ENCODE measurements around the gene IL5. TPM values are rescaled to one million over a fixed set of nuclear protein-coding genes. Genes with fewer than 3 reads are reported as not detected.
"Not testable (repeated sequence)": the region's sequence is repeated elsewhere in the genome, so short reads cannot be mapped to it uniquely, and the experiment has no call there.

IL5 gene
- total RNA-seq, 2 experiments from 2014 or later: 2.6 to 3.3 TPM

DNA sequence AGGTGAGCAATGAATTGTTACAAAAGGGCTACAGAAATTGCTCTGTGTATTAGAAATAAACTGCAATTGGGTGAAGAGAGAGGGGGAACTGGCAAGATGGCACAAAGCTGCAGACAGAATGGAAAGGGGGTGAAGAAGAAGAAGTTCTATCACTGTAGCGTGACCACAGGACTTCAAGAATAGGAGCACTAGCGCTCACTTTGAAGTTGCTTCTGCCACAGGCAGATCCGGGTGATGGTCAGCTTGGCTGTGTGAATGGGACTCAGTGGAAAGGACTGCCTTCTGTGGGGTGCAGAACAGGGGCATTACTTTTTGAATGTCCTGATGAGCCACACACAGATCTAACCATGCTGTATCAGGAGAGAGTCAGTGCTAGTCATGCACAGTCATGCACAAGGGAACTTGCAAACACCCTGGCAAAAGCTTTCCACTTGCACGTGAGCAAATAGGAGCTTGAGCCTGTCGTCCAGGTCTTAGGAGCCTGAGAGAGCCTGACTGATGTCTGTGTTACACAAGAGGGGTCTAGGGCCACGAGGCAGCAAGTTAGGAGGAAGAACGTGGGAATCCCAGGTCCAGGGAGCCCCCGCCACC, 16.3 kb downstream of the IL5 start:
- no peaks in the 10 kb centered on the region for H3K9me3 Mint-ChIP-seq
- H3K36me3 Mint-ChIP-seq (ENCODE audit: low read depth): no peaks in the 10 kb centered on the region
- peaks cover 62% of the 10 kb centered on the region for H3K4me1 Mint-ChIP-seq
- peaks cover 7% of the 10 kb centered on the region for H3K27me3 Mint-ChIP-seq
- no peak for DNase-seq
- ChIA-PET POLR2A (interaction anchor here (0.9 to 1.0 kb wide), 2 partner anchors 30 to 114 kb away, joined by 3 to 4 read pairs; partner anchors contain the start of gene RAD50), CTCF (interaction anchor here (0.6 to 4.9 kb wide), 34 partner anchors 7 to 1699 kb away, joined by 3 to 78 read pairs (median 4); partner anchors contain the start of genes CCNI2, GDF9, PPP2CA and SLC22A5)
- no peak overlapping the region for H3K27ac Mint-ChIP-seq
- no peak overlapping the region for H3K4me3 Mint-ChIP-seq

DNA sequence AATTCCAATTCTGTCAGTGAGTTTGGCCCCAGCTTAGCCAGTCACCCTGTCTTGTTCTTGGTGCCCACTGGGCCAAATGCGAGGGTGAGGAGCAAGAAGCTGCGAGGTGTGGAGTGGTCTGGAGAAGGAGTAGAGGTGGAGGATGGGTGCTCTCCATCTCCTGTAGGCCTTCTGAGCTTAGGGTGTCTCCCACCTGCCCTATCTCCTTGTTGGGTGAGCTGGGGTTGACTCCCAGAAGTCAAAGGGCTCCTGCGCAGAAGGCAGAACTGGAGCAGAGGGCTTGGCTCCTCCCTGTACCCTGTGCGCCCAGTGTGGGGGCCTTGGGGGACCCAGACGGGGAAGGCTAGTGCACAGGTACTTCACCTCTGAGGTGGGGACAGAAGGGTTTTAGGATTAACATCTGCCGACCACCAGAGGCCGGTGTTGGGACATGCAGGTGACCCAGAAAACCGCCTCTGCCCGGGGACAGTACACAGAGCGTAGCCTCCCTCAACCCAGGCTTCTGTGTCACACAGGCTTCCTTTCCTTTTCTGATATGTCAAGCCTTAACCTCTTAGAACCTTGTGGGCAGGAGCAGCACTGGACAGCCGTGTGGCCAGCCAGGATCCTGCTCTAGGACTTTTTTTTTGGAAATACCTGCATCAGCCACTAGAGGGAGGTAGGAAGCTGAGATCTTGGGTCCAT, 16.9 kb downstream of the IL5 start:
- no peaks in the 10 kb centered on the region for H3K36me3 Mint-ChIP-seq (ENCODE audit: low read depth)
- DNase-seq: peak; percentile 34
- no peak overlapping the region for H3K27ac Mint-ChIP-seq
- ChIA-PET CTCF (interaction anchor here (0.6 to 4.9 kb wide), 38 partner anchors 8 to 1699 kb away, joined by 3 to 78 read pairs (median 4); partner anchors contain the start of genes CCNI2, GDF9, PPP2CA and SLC22A5), POLR2A (interaction anchor here (0.9 to 1.0 kb wide), 2 partner anchors 31 to 115 kb away, joined by 3 to 4 read pairs; partner anchors contain the start of gene RAD50)
- H3K27me3 Mint-ChIP-seq: peaks cover 2% of the 10 kb centered on the region
- peaks cover 55% of the 10 kb centered on the region for H3K4me1 Mint-ChIP-seq
- no peak overlapping the region for H3K4me3 Mint-ChIP-seq
- H3K9me3 Mint-ChIP-seq: no peaks in the 10 kb centered on the region

DNA sequence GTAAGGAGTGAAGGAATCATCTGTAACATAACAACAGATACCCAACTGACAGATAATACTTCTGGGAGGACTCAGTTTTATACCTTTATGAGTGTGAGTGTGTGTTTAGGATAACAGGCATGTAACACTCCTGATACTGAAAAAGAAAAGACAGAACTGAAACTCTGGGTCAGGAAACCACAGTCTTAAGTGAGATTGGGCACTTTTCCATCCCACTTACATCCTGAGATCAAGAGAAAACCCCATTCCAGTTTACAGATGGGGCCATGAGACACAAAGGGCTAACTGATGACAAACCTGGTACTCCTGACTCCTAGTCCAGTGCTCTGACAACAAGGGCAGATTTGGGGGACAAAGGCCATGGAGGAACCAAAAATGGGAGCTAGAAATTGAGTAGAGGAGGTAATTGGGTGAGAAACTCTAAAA, 18.0 kb downstream of the IL5 start:
- peaks cover 55% of the 10 kb centered on the region for H3K4me1 Mint-ChIP-seq

DNA sequence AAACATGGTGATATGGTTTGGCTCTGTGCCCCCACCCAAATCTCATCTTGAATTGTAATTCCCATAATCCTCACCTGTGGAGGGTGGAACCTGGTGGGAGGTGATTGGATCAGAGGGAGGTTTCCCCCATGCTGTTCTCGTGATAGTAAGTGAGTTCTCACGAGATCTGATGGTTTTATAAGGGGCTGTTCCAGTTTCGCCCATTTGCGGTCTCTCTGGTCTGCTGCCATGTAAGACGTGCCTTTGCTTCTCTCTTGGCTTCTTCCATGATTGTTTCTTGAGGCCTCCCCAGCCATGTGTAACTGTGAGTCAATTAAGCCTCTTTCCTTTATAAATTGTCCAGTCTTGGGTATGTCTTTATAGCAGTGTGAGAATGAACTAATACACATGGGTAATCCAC, 18.4 kb downstream of the IL5 start:
- POLR2A ChIA-PET: interaction anchor here (1.1 kb wide), 1 partner anchor 138 kb away, joined by 3 read pairs; no protein-coding TSS in a partner anchor
- CTCF ChIA-PET: interaction anchor here (0.6 to 4.9 kb wide), 2 partner anchors 294 to 384 kb away, joined by 5 to 78 read pairs; no protein-coding TSS in a partner anchor
- peaks cover 56% of the 10 kb centered on the region for H3K4me1 Mint-ChIP-seq
- not testable (repeated sequence) for H3K36me3 Mint-ChIP-seq (ENCODE audit: low read depth); H3K27ac Mint-ChIP-seq; H3K9me3 Mint-ChIP-seq; DNase-seq; H3K27me3 Mint-ChIP-seq; H3K4me3 Mint-ChIP-seq

More for the DNA sequence above, 18.0 kb downstream of the IL5 start:
- Mint-ChIP-seq H3K9me3 (peaks cover 3% of the 10 kb centered on the region), H3K27me3 (no peaks in the 10 kb centered on the region), H3K36me3 (ENCODE audit: low read depth) (no peaks in the 10 kb centered on the region), H3K27ac (no peak overlapping the region), H3K4me3 (no peak overlapping the region)
- DNase-seq: no peak
- ChIA-PET POLR2A (interaction anchor here (1.1 kb wide), 1 partner anchor 139 kb away, joined by 3 read pairs; no protein-coding TSS in a partner anchor), CTCF (interaction anchor here (0.9 to 4.9 kb wide), 9 partner anchors 12 to 294 kb away, joined by 3 to 78 read pairs (median 10); partner anchors contain the start of gene SLC22A5)

DNA sequence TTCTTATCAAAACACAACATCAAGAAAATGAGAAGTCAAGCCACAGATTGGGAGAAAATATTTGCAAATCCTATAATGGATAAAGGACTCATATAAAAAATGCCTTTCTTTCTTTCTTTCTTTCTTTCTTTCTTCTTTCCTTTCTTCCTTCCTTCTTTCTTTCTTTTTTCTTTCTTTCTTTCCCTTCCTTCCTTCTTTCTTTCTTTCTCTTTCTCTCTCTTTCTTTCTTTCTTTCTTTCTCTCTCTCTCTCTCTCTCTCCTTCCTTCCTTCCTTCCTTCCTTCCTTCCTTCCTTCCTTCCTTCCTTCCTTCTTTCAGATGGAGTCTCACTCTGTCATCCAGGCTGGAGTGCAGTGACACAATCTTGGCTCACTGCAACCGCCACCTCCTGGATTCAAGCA, 21.3 kb downstream of the IL5 start:
- H3K4me3 Mint-ChIP-seq; H3K9me3 Mint-ChIP-seq; H3K36me3 Mint-ChIP-seq (ENCODE audit: low read depth); DNase-seq; H3K27me3 Mint-ChIP-seq; H3K27ac Mint-ChIP-seq; POLR2A ChIA-PET: not testable (repeated sequence)
- CTCF ChIA-PET: interaction anchor here (1.0 kb wide), 1 partner anchor 308 kb away, joined by 3 read pairs; the partner anchor contains the start of gene SHROOM1
- peaks cover 34% of the 10 kb centered on the region for H3K4me1 Mint-ChIP-seq

DNA sequence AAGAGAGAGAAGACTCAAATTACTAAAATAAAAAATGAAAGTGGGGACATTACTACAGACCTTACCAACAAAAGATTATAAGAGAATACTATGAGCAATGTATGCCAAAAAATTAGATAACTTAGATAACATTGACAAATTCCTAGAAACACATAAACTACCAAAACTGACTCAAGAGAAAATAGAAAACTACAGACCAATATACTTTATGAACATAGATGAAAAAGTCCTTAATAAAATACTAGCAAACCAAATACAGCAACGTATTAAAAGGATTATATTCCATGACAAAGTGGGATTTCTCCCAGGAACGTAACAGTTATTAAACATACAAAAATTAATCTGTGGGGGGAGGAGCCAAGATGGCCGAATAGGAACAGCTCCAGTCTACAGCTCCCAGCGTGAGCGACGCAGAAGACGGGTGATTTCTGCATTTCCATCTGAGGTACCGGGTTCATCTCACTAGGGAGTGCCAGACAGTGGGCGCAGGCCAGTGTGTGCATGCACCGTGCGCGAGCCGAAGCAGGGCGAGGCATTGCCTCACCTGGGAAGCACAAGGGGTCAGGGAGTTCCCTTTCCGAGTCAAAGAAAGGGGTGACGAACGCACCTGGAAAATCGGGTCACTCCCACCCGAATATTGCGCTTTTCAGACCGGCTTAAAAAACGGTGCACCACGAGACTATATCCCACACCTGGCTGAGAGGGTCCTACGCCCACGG, 29.5 kb downstream of the IL5 start:
- POLR2A ChIA-PET; H3K27ac Mint-ChIP-seq; H3K4me1 Mint-ChIP-seq; H3K36me3 Mint-ChIP-seq (ENCODE audit: low read depth); H3K4me3 Mint-ChIP-seq; H3K27me3 Mint-ChIP-seq; DNase-seq; CTCF ChIA-PET; H3K9me3 Mint-ChIP-seq: not testable (repeated sequence)

DNA sequence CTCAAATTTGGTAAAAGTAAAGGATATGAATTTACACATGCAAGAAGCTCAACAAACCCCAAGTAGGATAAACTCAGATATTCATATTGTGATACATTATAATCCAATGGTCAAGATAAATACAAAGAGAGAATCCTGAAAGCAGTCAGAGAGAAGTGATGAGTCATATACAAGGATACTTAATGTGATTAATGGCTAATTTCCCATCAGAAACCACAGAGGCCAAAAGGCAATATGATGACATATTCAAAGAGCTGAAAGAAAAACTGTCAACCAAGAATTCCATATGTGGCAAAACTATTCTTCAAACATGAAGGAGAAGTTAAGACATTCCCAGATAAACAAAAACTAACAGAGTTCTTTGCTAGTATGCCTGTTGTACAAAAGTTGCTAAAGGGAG, 33.2 kb downstream of the IL5 start:
- Mint-ChIP-seq H3K36me3 (ENCODE audit: low read depth) (peaks cover 2% of the 10 kb centered on the region), H3K27me3 (peaks cover 22% of the 10 kb centered on the region), H3K27ac (no peak overlapping the region), H3K9me3 (peaks cover 5% of the 10 kb centered on the region), H3K4me1 (peaks cover 9% of the 10 kb centered on the region), H3K4me3 (no peak overlapping the region)
- POLR2A ChIA-PET: interaction anchor here (1.0 kb wide), 1 partner anchor 14 kb away, joined by 3 read pairs; no protein-coding TSS in a partner anchor
- CTCF ChIA-PET: interaction anchor here (2.4 kb wide), 1 partner anchor 9 kb away, joined by 10 read pairs; no protein-coding TSS in a partner anchor
- DNase-seq: no peak

DNA sequence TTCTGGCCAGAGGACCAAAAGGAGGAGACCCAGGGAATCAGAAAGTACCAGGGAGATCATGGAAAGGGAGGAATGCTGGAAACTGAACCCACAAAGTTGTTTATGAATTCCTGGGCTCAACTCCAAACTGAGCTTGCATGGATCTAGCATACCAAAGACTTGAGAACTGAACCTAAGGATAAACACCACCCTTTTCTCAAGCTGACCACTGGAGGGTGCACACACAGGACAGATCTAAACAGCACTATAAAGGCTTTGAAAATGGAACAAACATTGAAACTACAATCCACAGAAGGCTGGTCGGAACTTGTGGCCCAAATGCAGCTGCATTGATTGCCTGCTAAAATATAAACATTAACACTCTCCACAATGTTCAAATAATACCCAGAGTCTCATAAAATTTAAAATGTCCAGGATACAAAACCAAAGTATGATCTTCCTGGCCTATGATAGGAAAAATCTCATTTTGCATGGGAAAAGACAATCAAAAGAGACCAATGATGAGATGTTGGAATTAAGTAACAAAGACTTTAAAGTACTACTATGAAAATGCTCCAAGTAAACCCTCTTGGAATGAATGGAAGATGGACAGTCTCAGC, 37.1 kb downstream of the IL5 start:
- no peak for DNase-seq
- H3K9me3 Mint-ChIP-seq: no peaks in the 10 kb centered on the region
- no peak overlapping the region for H3K27ac Mint-ChIP-seq
- POLR2A ChIA-PET: interaction anchor here (1.3 to 30.0 kb wide), 3 partner anchors 10 to 25 kb away, joined by 4 to 1032 read pairs (median 5); partner anchors contain the start of gene IRF1
- CTCF ChIA-PET: interaction anchor here (0.8 to 12.6 kb wide), 14 partner anchors 16 to 314 kb away, joined by 3 to 333 read pairs (median 4); partner anchors contain the start of genes IRF1, SLC22A4 and SOWAHA
- H3K36me3 Mint-ChIP-seq (ENCODE audit: low read depth): peaks cover 2% of the 10 kb centered on the region
- H3K27me3 Mint-ChIP-seq: peaks cover 19% of the 10 kb centered on the region
- no peak overlapping the region for H3K4me3 Mint-ChIP-seq
- H3K4me1 Mint-ChIP-seq: peaks cover 8% of the 10 kb centered on the region

DNA sequence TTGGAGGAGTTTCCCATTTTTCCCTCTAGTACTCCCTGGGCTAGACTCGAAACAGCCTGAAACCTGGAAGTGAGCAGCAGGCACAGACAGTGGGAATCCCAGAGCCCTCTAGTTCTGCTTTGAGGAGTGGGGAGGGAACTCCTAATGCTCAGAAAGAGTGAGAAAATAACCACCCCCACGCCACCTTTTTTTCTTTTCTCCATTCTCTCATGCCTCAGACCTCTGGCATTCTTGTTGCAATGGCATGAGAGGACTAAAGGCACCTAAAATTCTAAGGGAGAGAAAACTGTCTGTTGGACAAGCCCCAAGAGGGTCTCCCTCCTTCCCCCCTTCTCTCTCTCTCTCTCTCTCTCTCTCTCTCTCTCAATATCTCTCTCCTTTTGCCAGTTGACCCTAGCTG, 37.7 kb downstream of the IL5 start:
- ChIA-PET CTCF (interaction anchor here (0.7 to 12.6 kb wide), 14 partner anchors 15 to 314 kb away, joined by 3 to 333 read pairs (median 4); partner anchors contain the start of genes IRF1, SLC22A4 and SOWAHA), POLR2A (interaction anchor here (30.0 kb wide), 1 partner anchor 25 kb away, joined by 1032 read pairs; the partner anchor contains the start of gene IRF1)
- H3K36me3 Mint-ChIP-seq (ENCODE audit: low read depth): peaks cover 2% of the 10 kb centered on the region
- peaks cover 19% of the 10 kb centered on the region for H3K27me3 Mint-ChIP-seq
- no peak overlapping the region for H3K4me3 Mint-ChIP-seq
- no peaks in the 10 kb centered on the region for H3K9me3 Mint-ChIP-seq
- no peak overlapping the region for H3K27ac Mint-ChIP-seq
- no peak for DNase-seq
- peaks cover 12% of the 10 kb centered on the region for H3K4me1 Mint-ChIP-seq

DNA sequence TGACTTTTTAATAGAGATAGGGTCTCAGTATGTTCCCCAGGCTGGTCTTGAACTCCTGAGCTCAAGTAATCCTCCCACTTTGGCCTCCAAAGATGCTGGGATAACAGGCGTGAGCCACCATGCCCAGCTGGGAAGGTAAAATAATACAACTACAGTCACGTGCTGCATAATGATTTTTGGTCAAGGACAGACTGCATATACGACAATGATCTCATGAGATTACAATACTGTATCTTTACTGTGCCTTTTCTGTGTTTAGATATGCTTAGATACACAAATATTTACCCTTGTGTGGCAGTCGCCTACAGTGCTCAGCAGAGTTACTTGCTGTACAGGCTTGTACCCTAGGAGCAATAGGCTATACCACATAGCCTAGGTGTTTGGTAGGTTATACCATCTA, 38.6 kb downstream of the IL5 start:
- Mint-ChIP-seq H3K4me3 (no peak overlapping the region), H3K27ac (no peak overlapping the region), H3K27me3 (peaks cover 15% of the 10 kb centered on the region), H3K4me1 (peaks cover 18% of the 10 kb centered on the region), H3K36me3 (ENCODE audit: low read depth) (peaks cover 2% of the 10 kb centered on the region), H3K9me3 (no peaks in the 10 kb centered on the region)
- DNase-seq: no peak
- ChIA-PET POLR2A (interaction anchor here (1.2 to 30.0 kb wide), 2 partner anchors 24 to 94 kb away, joined by 3 to 1032 read pairs; partner anchors contain the start of gene IRF1), CTCF (interaction anchor here (0.6 to 12.6 kb wide), 6 partner anchors 22 to 315 kb away, joined by 3 to 333 read pairs (median 6); no protein-coding TSS in a partner anchor)

DNA sequence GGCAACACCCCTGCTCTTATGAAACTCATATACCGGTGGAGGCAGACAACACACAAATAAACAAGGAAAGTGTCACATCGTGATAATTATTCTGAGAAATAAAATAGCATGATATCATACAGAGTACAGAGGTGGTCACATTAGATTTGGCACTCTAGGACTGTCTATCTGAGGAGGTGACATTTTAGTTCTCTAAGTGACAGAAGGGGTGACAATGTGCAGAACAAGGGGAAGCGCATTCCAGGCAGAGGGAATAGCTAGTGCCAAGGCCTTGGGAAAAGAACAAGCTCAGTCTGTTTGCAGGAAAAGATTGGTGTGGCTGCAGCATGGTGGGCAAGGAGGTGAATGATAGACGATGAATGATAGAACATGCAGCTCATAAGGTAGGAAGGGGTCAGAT, 40.1 kb downstream of the IL5 start:
- no peak for DNase-seq
- H3K27ac Mint-ChIP-seq: no peak overlapping the region
- CTCF ChIA-PET: interaction anchor here (0.7 to 12.6 kb wide), 4 partner anchors 24 to 317 kb away, joined by 3 to 333 read pairs (median 6); no protein-coding TSS in a partner anchor
- H3K27me3 Mint-ChIP-seq: peaks cover 14% of the 10 kb centered on the region
- no peak overlapping the region for H3K4me3 Mint-ChIP-seq
- H3K4me1 Mint-ChIP-seq: peaks cover 27% of the 10 kb centered on the region
- peaks cover 2% of the 10 kb centered on the region for H3K36me3 Mint-ChIP-seq (ENCODE audit: low read depth)
- H3K9me3 Mint-ChIP-seq: no peaks in the 10 kb centered on the region
- POLR2A ChIA-PET: interaction anchor here (10.6 to 30.0 kb wide), 2 partner anchors 23 to 112 kb away, joined by 138 to 1032 read pairs; partner anchors contain the start of gene IRF1

All from activated CD4-positive, alpha-beta memory T cell treated with anti-CD3 and anti-CD28 coated beads, Interleukin-2, amount 10 ng/mL, durations not matched to agents 7 days and 5 days (primary cell).